Esophagus (tissue), 2 donors: ENCODE data around the gene SLC25A51. TPM values are rescaled to one million over a fixed set of nuclear protein-coding genes. Genes with fewer than 3 reads are reported as not detected.
A peak's percentile ranks its signal among the peaks of the same experiment; 100 is the strongest.

Source experiments
- H3K27ac ChIP-seq, 2 donors: one replicate each; pipeline ENCODE4 v1.5.1; 2013; ENCODE audit warnings: low read depth in 2 of 2, mild to moderate bottlenecking in 2 of 2, inconsistent platforms in 1 of 2, low read length in 1 of 2, moderate library complexity in 1 of 2
- H3K27me3 ChIP-seq, 2 donors: one replicate each; pipeline ENCODE4 v1.6.1; 2013; ENCODE audit warnings: low read length in 2 of 2, control low read depth in 1 of 2, mild to moderate bottlenecking in 1 of 2; ENCODE audit not compliant: insufficient read depth in 2 of 2, control insufficient read depth in 1 of 2
- H3K36me3 ChIP-seq, 2 donors: one replicate each; pipeline ENCODE4 v1.6.1; 2013; ENCODE audit warnings: low read length in 1 of 2; ENCODE audit not compliant: control insufficient read depth in 2 of 2, insufficient read depth in 2 of 2
- H3K4me1 ChIP-seq, 2 donors: one replicate each; pipeline ENCODE4 v1.6.1; 2013; ENCODE audit warnings: low read length in 1 of 2; ENCODE audit not compliant: control insufficient read depth in 2 of 2, insufficient read depth in 2 of 2
- H3K4me3 ChIP-seq, 2 donors: one replicate each; pipeline ENCODE4 v1.5.1; 2013; ENCODE audit warnings: low read length in 2 of 2, mild to moderate bottlenecking in 2 of 2, low read depth in 1 of 2, moderate library complexity in 1 of 2
- H3K9me3 ChIP-seq, 2 donors: one replicate each; pipeline ENCODE4 v1.6.1; 2013; ENCODE audit warnings: mild to moderate bottlenecking in 2 of 2, low read depth in 1 of 2, low read length in 1 of 2, moderate library complexity in 1 of 2; ENCODE audit not compliant: control insufficient read depth in 2 of 2, insufficient read depth in 1 of 2
- WGBS, 2 donors: extraction: QIAGEN DNeasy Blood & Tissue Kit; methylation state at CpG; one replicate each; pipeline ENCODE4 v1.1.7; 2013; 5-methylcytosine and 5-hydroxymethylcytosine counted together
- polyA plus RNA-seq, 2 donors: library from polyadenylated mRNA; stranded (reverse); fragments of 200-250 nt; gene quantifications; one replicate each; pipeline ENCODE4 v1.2.3, GENCODE V29; 2013
- donor health status: healthy with polysubstance abuse.
- donor health status: Bipolar disorder and iron deficiency.

Gene SLC25A51
- polyA plus RNA-seq, 2 donors, result 3.5 to 5.7 TPM

DNA sequence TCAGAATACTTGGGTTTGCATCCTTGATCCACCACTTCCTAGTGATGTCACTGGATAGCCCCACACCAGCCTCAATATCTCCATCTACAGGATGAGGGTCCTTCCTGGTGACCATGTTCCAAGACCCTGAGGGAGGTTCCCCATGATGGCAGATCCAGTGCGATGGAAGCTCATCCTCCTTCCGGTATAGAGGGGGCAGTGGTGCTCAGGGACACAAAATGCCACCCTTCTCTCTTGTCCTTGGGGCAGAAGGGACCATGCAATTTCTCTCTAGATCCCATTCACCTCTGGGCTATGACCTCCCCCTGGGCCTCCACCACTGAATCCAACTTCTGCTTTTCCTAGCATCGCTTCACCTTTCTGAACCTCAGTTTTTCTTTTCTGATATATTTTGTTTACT is 5.4 kb upstream of the SLC25A51 start:
- WGBS, 2 donors, result 95 to 97% methylated on average over 3 of the region's 3 CpGs

DNA sequence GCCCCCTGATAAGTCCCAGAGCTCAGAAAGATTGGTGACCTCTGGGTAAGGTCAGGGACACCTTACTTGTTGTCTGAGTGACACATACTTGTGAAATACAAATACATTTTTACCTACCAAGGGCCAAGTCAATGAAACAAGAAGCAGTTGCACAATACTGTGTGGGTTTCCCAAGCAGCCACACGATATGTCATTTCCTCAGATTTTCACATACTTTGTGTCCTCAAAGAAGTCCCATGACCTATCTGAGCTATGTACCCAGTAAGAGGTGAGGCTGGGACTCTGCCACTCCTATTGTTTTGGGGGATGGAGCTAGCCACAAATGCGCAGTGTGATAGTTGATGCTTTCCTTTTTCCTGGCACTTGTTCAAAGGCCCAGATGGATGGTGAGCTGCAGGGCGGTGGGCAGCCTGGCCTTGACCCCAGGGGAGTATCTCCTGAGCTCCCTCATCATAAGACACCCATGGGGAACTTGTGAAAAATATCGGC is 4.8 kb upstream of the SLC25A51 start:
- H3K36me3 ChIP-seq, result no peaks in the 10 kb centered on the region
- WGBS, 2 donors, result 72 to 75% methylated on average over 4 of the region's 4 CpGs
- no peaks in the 10 kb centered on the region for H3K27me3 ChIP-seq
- H3K4me3 ChIP-seq, result no peak overlapping the region
- peaks cover 0 to 8% of the 10 kb centered on the region in 2 donors for H3K4me1 ChIP-seq
- no peak overlapping the region for H3K27ac ChIP-seq
- H3K9me3 ChIP-seq, result no peaks in the 10 kb centered on the region

More for the DNA sequence above, 5.4 kb upstream of the SLC25A51 start:
- no peak overlapping the region for H3K27ac ChIP-seq
- no peaks in the 10 kb centered on the region for H3K9me3 ChIP-seq
- no peaks in the 10 kb centered on the region for H3K36me3 ChIP-seq
- H3K4me1 ChIP-seq, result peaks cover 0 to 8% of the 10 kb centered on the region in 2 donors
- H3K27me3 ChIP-seq, result no peaks in the 10 kb centered on the region
- no peak overlapping the region for H3K4me3 ChIP-seq

DNA sequence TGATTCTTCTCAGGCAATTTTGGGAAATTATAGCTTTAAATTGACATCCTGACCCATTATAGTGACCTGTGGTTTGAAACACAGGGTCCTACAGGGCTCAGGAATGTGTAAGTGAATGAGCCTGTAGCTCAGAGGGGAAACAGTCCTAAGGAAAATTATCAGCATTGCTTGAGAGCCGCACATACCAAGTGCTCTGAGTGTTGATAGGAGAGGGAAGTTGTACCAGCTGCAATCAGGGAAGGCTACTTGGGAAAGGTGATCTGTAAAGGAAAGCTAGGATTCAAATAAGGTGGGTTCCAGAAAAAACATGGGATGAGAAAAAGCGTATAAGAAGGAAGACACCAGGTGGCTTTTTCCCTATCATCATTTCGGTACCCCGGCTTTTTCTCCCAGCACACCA is 4.4 kb upstream of the SLC25A51 start:
- Histone ChIP-seq H3K27me3 (no peaks in the 10 kb centered on the region), H3K4me1 (peaks cover 0 to 8% of the 10 kb centered on the region in 2 donors), H3K4me3 (no peak overlapping the region), H3K27ac (no peak overlapping the region), H3K36me3 (no peaks in the 10 kb centered on the region), H3K9me3 (no peaks in the 10 kb centered on the region)
- WGBS, 2 donors, result 62 to 67% methylated on average over 4 of the region's 4 CpGs

DNA sequence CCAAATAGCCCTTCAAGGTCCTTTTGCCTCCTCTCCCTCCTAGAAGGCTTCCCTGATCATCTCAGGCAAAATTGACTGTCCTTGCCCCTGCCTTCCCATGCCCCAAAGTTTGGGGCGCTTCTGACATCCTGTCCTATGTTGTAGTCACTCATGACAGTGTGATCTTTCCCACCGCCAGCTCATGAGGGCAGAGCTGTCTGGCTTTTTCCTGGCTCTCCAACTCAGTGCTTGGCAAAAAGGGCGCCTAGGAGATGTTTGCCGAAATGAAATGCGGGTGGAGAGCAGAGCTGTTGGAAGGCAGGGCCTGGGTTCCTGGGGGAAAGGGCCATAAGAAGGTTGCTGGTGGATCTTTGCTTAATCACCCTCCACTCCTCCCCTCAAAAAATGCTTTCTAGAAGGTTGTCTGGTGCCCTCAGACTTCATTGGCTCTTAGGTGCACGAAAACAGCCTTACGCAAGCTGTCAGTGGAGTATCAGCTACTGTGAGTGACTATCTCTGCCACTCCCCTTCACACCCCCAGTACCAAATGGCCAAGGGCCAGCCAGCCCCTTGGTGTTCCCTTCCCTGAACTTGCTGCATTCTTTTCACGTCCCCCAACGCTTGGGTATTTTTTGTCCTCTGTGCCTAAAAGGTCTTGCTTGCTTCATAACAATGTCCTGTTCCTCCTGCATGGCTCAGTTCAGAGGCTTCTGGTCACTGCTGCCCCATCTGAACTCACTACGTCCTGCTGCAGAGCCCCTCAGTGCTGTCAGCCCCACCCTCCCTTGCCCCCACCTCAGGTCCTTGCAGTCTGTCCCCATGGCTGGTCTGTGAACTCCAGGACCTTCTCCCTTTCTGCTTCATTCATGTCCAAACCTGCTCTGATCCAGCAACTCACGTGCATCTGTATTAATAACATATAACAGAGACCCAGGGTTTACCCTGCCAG is 2.6 kb upstream of the SLC25A51 start:
- Histone ChIP-seq H3K9me3 (no peaks in the 10 kb centered on the region), H3K27ac (no peak overlapping the region), H3K4me3 (no peak overlapping the region), H3K36me3 (no peaks in the 10 kb centered on the region), H3K27me3 (no peaks in the 10 kb centered on the region), H3K4me1 (peaks cover 0 to 8% of the 10 kb centered on the region in 2 donors)
- WGBS, 2 donors, result 84 to 85% methylated on average over 11 of the region's 11 CpGs

DNA sequence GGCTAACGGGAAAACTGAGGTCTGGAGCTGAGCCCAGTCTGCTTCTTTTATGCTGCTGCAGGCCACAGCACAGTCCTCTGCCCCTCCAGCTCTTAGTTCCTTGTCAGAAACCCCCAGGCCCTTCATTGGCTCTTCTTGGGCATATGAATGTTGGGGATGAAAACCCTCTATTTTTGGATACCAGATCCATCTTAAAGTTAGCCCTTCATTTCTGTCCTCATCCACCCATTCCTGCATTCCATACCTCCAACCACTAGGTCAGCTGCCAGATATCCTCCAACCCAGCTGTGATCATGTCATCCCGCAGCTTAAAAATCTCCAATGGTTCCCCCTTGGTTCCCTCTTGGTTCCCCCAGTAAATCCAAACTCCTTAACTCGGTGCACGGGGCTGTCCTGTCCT is 1.8 kb upstream of the SLC25A51 start:
- WGBS, 2 donors, result 86 to 95% methylated on average over 4 of the region's 4 CpGs
- H3K36me3 ChIP-seq, result no peaks in the 10 kb centered on the region
- no peaks in the 10 kb centered on the region for H3K9me3 ChIP-seq
- no peak overlapping the region for H3K27ac ChIP-seq
- H3K4me1 ChIP-seq, result peaks cover 0 to 8% of the 10 kb centered on the region in 2 donors
- H3K4me3 ChIP-seq, result no peak overlapping the region
- H3K27me3 ChIP-seq, result no peaks in the 10 kb centered on the region

DNA sequence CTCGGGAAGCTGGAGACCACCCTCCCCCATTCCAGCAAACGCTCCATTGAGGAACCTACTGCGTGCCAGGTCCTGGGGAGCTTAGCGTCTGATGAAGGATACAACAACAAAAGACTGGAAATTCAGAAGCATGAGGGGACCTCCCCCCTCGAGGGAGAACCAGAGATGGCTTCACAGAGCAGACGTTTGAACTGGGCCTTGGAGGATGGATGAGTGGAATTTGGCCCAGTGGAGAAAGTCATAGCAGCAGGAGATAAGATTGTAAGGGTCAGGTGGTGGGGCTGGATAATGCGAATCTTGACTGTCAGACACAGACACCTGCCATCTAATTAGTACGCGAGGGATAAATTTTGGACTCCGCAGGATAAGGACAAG is 1.2 kb upstream of the SLC25A51 start:
- peak overlapping the region in 1 of 2 donors; percentile 88 for H3K27ac ChIP-seq
- H3K36me3 ChIP-seq, result no peaks in the 10 kb centered on the region
- H3K27me3 ChIP-seq, result no peaks in the 10 kb centered on the region
- H3K4me3 ChIP-seq, result peak overlapping the region; percentile 70 to 79
- H3K9me3 ChIP-seq, result no peaks in the 10 kb centered on the region
- peaks cover 0 to 8% of the 10 kb centered on the region in 2 donors for H3K4me1 ChIP-seq
- WGBS, 2 donors, result 61 to 70% methylated on average over 10 of the region's 10 CpGs

DNA sequence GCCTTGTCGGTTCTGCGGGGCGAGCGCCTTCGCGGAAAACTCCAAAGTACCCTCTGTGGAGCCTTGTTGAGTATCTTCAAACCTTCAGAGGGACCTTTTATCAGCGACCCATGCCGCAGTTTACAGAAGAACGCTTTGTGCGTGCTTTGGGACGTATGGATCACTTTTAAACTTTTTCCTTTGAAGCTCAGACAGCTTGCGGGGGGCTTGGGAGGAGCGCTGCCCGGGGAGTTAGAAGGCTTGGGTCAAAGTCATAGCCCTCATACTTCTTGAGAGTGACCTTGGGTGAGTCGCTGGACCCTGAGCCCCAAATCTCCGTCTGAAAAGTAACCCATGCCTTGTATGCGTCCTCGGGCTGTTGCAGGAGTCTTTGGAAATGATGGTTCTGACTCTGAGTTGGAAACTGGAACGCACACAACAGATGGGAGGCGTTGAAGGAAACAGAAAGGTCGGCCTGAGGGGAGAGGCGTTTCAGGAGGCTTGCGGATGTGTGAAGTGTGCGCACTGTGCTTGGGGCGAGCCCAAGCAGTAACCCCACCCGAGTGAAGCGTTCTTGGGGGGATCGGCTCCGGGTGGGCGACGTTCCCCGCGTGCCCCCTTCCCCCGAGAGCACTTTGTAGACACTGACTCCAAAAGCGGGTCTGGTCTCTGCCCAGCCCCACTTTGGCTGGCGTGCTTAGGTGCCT is 661 bp upstream of the SLC25A51 start:
- H3K9me3 ChIP-seq, result no peaks in the 10 kb centered on the region
- H3K27ac ChIP-seq, result peak overlapping the region; percentile 88 to 90
- H3K4me1 ChIP-seq, result peaks cover 0 to 8% of the 10 kb centered on the region in 2 donors
- H3K4me3 ChIP-seq, result peak overlapping the region; percentile 70 to 79
- H3K27me3 ChIP-seq, result no peaks in the 10 kb centered on the region
- no peaks in the 10 kb centered on the region for H3K36me3 ChIP-seq
- WGBS, 2 donors, result 15 to 19% methylated on average over 36 of the region's 36 CpGs

DNA sequence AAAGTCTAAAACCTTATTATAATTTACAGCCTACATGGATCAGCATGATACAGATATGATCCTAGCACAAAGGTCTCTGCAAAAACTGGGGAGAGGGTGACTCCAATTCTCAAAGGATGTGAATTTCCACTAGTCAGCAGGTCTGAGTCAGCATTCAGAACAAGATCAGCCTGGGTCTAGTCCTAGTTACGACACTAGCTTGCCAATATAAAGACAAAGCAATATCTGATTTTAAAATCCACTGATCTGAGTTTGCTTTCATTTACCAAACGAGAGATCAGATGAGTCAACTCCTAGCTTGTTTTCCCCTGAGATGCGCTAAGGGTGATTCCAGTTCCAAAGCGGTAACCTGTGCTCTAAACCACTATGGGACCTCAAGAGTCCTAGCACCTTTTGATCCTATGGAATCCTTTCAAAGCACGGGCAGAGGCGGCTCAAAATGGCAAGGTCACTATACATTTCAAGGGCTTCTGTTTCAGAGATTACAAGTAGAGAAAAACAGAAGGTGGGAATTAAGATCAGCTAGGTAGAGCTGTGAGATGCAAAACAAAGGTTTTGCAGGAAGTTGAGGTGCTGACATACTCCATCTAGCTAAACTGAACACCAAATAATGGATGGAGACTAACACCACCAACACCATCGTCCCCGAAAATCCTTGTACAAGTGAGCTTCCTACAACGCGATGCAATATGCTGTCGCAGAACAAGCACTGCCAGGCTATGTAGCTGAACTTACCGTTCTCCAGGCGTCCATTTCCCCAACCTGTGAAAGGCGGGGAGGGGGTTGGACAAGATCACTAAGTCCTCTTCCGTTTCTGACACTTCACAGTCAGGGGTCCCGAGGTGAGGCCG is 906 bp downstream of the SLC25A51 start:
- Histone ChIP-seq H3K36me3 (no peaks in the 10 kb centered on the region), H3K4me1 (peaks cover 0 to 8% of the 10 kb centered on the region in 2 donors), H3K4me3 (peak overlapping the region; percentile 70 to 79), H3K27ac (peak overlapping the region; percentile 88 to 90), H3K9me3 (no peaks in the 10 kb centered on the region), H3K27me3 (no peaks in the 10 kb centered on the region)
- 5% methylated on average over 17 of the region's 17 CpGs for WGBS, 2 donors

DNA sequence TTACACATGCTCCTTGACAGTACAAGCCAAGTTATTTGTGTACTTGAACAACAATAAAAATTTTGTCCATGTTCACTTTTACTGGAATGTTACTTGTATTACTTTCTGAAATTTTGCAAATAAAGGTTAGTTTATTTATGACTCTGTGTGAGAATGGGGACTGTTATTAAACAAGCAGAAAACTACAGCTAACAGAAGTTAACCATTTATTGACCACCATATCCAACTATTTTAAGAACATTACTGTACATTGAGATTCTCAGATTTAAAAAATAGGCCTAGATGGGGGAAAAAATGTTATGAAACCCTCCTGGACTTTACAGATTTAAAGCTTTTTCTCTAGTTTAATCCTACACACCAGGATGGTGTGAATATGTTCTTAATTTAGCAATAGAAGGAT is 1.8 kb downstream of the SLC25A51 start:
- peaks cover 0 to 8% of the 10 kb centered on the region in 2 donors for H3K4me1 ChIP-seq
- H3K27ac ChIP-seq, result no peak overlapping the region
- no peaks in the 10 kb centered on the region for H3K36me3 ChIP-seq
- H3K27me3 ChIP-seq, result no peaks in the 10 kb centered on the region
- no peaks in the 10 kb centered on the region for H3K9me3 ChIP-seq
- no peak overlapping the region for H3K4me3 ChIP-seq
